ENCODE measurements around the gene MAP1B.

Gene MAP1B

GRCh38 chr5:72064801-72065570 lies 42.3 kb upstream of the MAP1B start:
- Histone ChIP-seq H2BK12ac (ENCODE audit: low read length in 2 of 2) (peak overlapping the region in 1 of 2 experiments; percentile 6), H3K36me3 (ENCODE audit: control insufficient read depth in 1 of 2, insufficient read depth in 2 of 2, low read depth in 1 of 2, low read length in 2 of 2) (no peaks in the 10 kb centered on the region), H2AFZ (ENCODE audit: low read depth, low read length) (no peak overlapping the region), H2BK120ac (ENCODE audit: low read depth, low read length) (no peak overlapping the region), H3K14ac (ENCODE audit: low read length in 2 of 2) (no peak overlapping the region), H3K79me1 (replicated peaks; ENCODE audit: low read length, poor library complexity, severe bottlenecking) (no peaks in the 10 kb centered on the region), H3K4ac (ENCODE audit: low read depth in 1 of 2, low read length in 2 of 2) (no peak overlapping the region), H3K4me2 (ENCODE audit: low read length, poor library complexity, severe bottlenecking) (no peak overlapping the region), H3K27me3 (ENCODE audit: control insufficient read depth in 1 of 2, insufficient read depth in 1 of 2, low read length in 2 of 2) (peaks cover 6 to 23% of the 10 kb centered on the region in 2 experiments), H2AK5ac (ENCODE audit: low read length, severe bottlenecking) (no peak overlapping the region), H3K4me3 (ENCODE audit: insufficient read depth in 1 of 2, low read depth in 1 of 2, low read length in 2 of 2) (no peak overlapping the region), H4K8ac (ENCODE audit: low read length) (no peak overlapping the region), H3K27ac (ENCODE audit: low read length, poor library complexity, severe bottlenecking) (no peak overlapping the region), H2BK5ac (ENCODE audit: low read depth, low read length, poor library complexity, severe bottlenecking) (no peak overlapping the region), H3K9ac (ENCODE audit: low read length) (no peak overlapping the region), H3K18ac (ENCODE audit: low read depth in 1 of 2, low read length in 2 of 2) (no peak overlapping the region), H4K91ac (ENCODE audit: low read length) (no peak overlapping the region), H3K4me1 (ENCODE audit: control insufficient read depth, insufficient read depth, low read depth, low read length) (peaks cover 10% of the 10 kb centered on the region), H2BK15ac (ENCODE audit: low read depth, poor library complexity, severe bottlenecking) (no peak overlapping the region), H3K23ac (ENCODE audit: low read length in 2 of 2) (no peak overlapping the region), H3K9me3 (ENCODE audit: control insufficient read depth, low read length) (peaks cover 4% of the 10 kb centered on the region)
- 78% methylated on average over 3 of the region's 3 CpGs for WGBS
- no peak for DNase-seq

- peak overlapping the region; percentile 64 for H4K91ac ChIP-seq (ENCODE audit: low read length)
- WGBS: 16% methylated on average over 4 of the region's 4 CpGs
Observed at GRCh38 chr5:72065751-72066255, 41.5 kb upstream of the MAP1B start.

GRCh38 chr5:72066705-72067107 lies 40.6 kb upstream of the MAP1B start:
- H2BK120ac ChIP-seq (ENCODE audit: low read depth, low read length): no peak overlapping the region
- WGBS: 0% methylated on average over 1 of the region's 3 CpGs
- H3K4me3 ChIP-seq (ENCODE audit: insufficient read depth in 1 of 2, low read depth in 1 of 2, low read length in 2 of 2): no peak overlapping the region
- H3K18ac ChIP-seq (ENCODE audit: low read depth in 1 of 2, low read length in 2 of 2): no peak overlapping the region
- H4K91ac ChIP-seq (ENCODE audit: low read length): no peak overlapping the region
- no peak overlapping the region for H3K4ac ChIP-seq (ENCODE audit: low read depth in 1 of 2, low read length in 2 of 2)
- H2BK12ac ChIP-seq (ENCODE audit: low read length in 2 of 2): no peak overlapping the region
- H2AK5ac ChIP-seq (ENCODE audit: low read length, severe bottlenecking): no peak overlapping the region
- H3K14ac ChIP-seq (ENCODE audit: low read length in 2 of 2): no peak overlapping the region
- no peak overlapping the region for H2AFZ ChIP-seq (ENCODE audit: low read depth, low read length)
- no peak overlapping the region for H3K4me2 ChIP-seq (ENCODE audit: low read length, poor library complexity, severe bottlenecking)
- H2BK15ac ChIP-seq (ENCODE audit: low read depth, poor library complexity, severe bottlenecking): no peak overlapping the region
- H3K23ac ChIP-seq (ENCODE audit: low read length in 2 of 2): no peak overlapping the region
- H3K4me1 ChIP-seq (ENCODE audit: control insufficient read depth, insufficient read depth, low read depth, low read length): peaks cover 10% of the 10 kb centered on the region
- no peaks in the 10 kb centered on the region for H3K79me1 ChIP-seq (replicated peaks; ENCODE audit: low read length, poor library complexity, severe bottlenecking)
- H3K9me3 ChIP-seq (ENCODE audit: control insufficient read depth, low read length): no peaks in the 10 kb centered on the region
- H4K8ac ChIP-seq (ENCODE audit: low read length): no peak overlapping the region
- peak; percentile 77 for DNase-seq
- H3K27me3 ChIP-seq (ENCODE audit: control insufficient read depth in 1 of 2, insufficient read depth in 1 of 2, low read length in 2 of 2): peaks cover 6 to 14% of the 10 kb centered on the region in 2 experiments
- H3K36me3 ChIP-seq (ENCODE audit: control insufficient read depth in 1 of 2, insufficient read depth in 2 of 2, low read depth in 1 of 2, low read length in 2 of 2): no peaks in the 10 kb centered on the region
- peak overlapping the region; percentile 82 for H3K27ac ChIP-seq (ENCODE audit: low read length, poor library complexity, severe bottlenecking)
- H2BK5ac ChIP-seq (ENCODE audit: low read depth, low read length, poor library complexity, severe bottlenecking): no peak overlapping the region
- no peak overlapping the region for H3K9ac ChIP-seq (ENCODE audit: low read length)

More at GRCh38 chr5:72065751-72066255, 41.5 kb upstream of the MAP1B start:
- no peak overlapping the region for H2AFZ ChIP-seq (ENCODE audit: low read depth, low read length)
- peaks cover 4% of the 10 kb centered on the region for H3K9me3 ChIP-seq (ENCODE audit: control insufficient read depth, low read length)
- H3K23ac ChIP-seq (ENCODE audit: low read length in 2 of 2): no peak overlapping the region
- no peaks in the 10 kb centered on the region for H3K36me3 ChIP-seq (ENCODE audit: control insufficient read depth in 1 of 2, insufficient read depth in 2 of 2, low read depth in 1 of 2, low read length in 2 of 2)
- peaks cover 10% of the 10 kb centered on the region for H3K4me1 ChIP-seq (ENCODE audit: control insufficient read depth, insufficient read depth, low read depth, low read length)
- no peak overlapping the region for H3K4me3 ChIP-seq (ENCODE audit: insufficient read depth in 1 of 2, low read depth in 1 of 2, low read length in 2 of 2)
- H2BK15ac ChIP-seq (ENCODE audit: low read depth, poor library complexity, severe bottlenecking): no peak overlapping the region
- H2AK5ac ChIP-seq (ENCODE audit: low read length, severe bottlenecking): no peak overlapping the region
- H3K9ac ChIP-seq (ENCODE audit: low read length): no peak overlapping the region
- H3K27me3 ChIP-seq (ENCODE audit: control insufficient read depth in 1 of 2, insufficient read depth in 1 of 2, low read length in 2 of 2): peaks cover 6 to 19% of the 10 kb centered on the region in 2 experiments
- H3K14ac ChIP-seq (ENCODE audit: low read length in 2 of 2): no peak overlapping the region
- peak overlapping the region; percentile 52 for H4K8ac ChIP-seq (ENCODE audit: low read length)
- H3K4ac ChIP-seq (ENCODE audit: low read depth in 1 of 2, low read length in 2 of 2): peak overlapping the region in 1 of 2 experiments; percentile 35
- no peak overlapping the region for H2BK120ac ChIP-seq (ENCODE audit: low read depth, low read length)
- H2BK12ac ChIP-seq (ENCODE audit: low read length in 2 of 2): peak overlapping the region; percentile 28 to 33
- H3K79me1 ChIP-seq (replicated peaks; ENCODE audit: low read length, poor library complexity, severe bottlenecking): no peaks in the 10 kb centered on the region
- peak overlapping the region; percentile 79 for H2BK5ac ChIP-seq (ENCODE audit: low read depth, low read length, poor library complexity, severe bottlenecking)
- H3K27ac ChIP-seq (ENCODE audit: low read length, poor library complexity, severe bottlenecking): peak overlapping the region; percentile 17
- DNase-seq: peak; percentile 68
- H3K4me2 ChIP-seq (ENCODE audit: low read length, poor library complexity, severe bottlenecking): no peak overlapping the region
- H3K18ac ChIP-seq (ENCODE audit: low read depth in 1 of 2, low read length in 2 of 2): peak overlapping the region in 1 of 2 experiments; percentile 69

GRCh38 chr5:72067682-72068470 lies 39.4 kb upstream of the MAP1B start:
- Histone ChIP-seq H3K18ac (ENCODE audit: low read depth in 1 of 2, low read length in 2 of 2) (no peak overlapping the region), H3K4me2 (ENCODE audit: low read length, poor library complexity, severe bottlenecking) (no peak overlapping the region), H2AK5ac (ENCODE audit: low read length, severe bottlenecking) (peak overlapping the region; percentile 29), H3K9ac (ENCODE audit: low read length) (no peak overlapping the region), H3K14ac (ENCODE audit: low read length in 2 of 2) (no peak overlapping the region), H4K8ac (ENCODE audit: low read length) (no peak overlapping the region), H2BK15ac (ENCODE audit: low read depth, poor library complexity, severe bottlenecking) (no peak overlapping the region), H3K4me3 (ENCODE audit: insufficient read depth in 1 of 2, low read depth in 1 of 2, low read length in 2 of 2) (no peak overlapping the region), H2AFZ (ENCODE audit: low read depth, low read length) (no peak overlapping the region), H4K91ac (ENCODE audit: low read length) (peak overlapping the region; percentile 18), H2BK5ac (ENCODE audit: low read depth, low read length, poor library complexity, severe bottlenecking) (peak overlapping the region; percentile 71), H3K4ac (ENCODE audit: low read depth in 1 of 2, low read length in 2 of 2) (no peak overlapping the region), H3K9me3 (ENCODE audit: control insufficient read depth, low read length) (no peaks in the 10 kb centered on the region), H3K79me1 (replicated peaks; ENCODE audit: low read length, poor library complexity, severe bottlenecking) (no peaks in the 10 kb centered on the region), H3K36me3 (ENCODE audit: control insufficient read depth in 1 of 2, insufficient read depth in 2 of 2, low read depth in 1 of 2, low read length in 2 of 2) (no peaks in the 10 kb centered on the region), H3K4me1 (ENCODE audit: control insufficient read depth, insufficient read depth, low read depth, low read length) (peaks cover 10% of the 10 kb centered on the region), H3K23ac (ENCODE audit: low read length in 2 of 2) (no peak overlapping the region), H3K27ac (ENCODE audit: low read length, poor library complexity, severe bottlenecking) (peak overlapping the region; percentile 82), H3K27me3 (ENCODE audit: control insufficient read depth in 1 of 2, insufficient read depth in 1 of 2, low read length in 2 of 2) (peaks cover 0 to 4% of the 10 kb centered on the region in 2 experiments), H2BK12ac (ENCODE audit: low read length in 2 of 2) (peak overlapping the region in 1 of 2 experiments; percentile 11), H2BK120ac (ENCODE audit: low read depth, low read length) (no peak overlapping the region)
- peak; percentile 73 for DNase-seq
- 35% methylated on average over 5 of the region's 5 CpGs for WGBS

Measured in mesenchymal stem cell (in vitro differentiated cells and primary cell).